ENCODE results near the gene LIPN. TPM values are rescaled to one million over a fixed set of nuclear protein-coding genes. Genes with fewer than 3 reads are reported as not detected.

Gene LIPN
- total RNA-seq, 1 experiment from 2014 or later, result not detected

DNA sequence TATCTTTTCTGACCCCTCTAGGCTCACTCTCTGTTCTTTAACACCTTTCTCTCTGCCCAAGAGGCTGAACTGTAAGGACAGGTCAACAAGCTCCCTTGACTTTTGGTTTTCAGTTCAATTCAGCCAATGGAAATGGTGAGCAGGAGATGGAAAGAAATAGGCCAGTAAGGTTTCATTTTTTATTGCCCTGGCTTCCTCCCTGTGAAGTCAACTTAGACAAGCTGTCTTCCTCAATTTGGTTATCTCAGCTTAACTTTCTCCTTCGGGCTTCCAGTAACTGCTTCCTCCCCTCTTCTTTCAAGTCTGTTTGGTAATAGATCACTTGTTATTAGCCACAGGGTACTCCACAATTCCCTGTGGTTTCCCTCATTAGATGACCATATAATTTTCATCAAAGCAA lies 34.0 kb upstream of the LIPN start:
- H3K4me2 ChIP-seq (ENCODE audit: insufficient read depth, insufficient read length, low read length), result no peak overlapping the region
- no peak overlapping the region for H4K8ac ChIP-seq (replicated peaks; ENCODE audit: insufficient read length, low read depth, low read length)
- Mint-ChIP-seq H3K27ac (no peak overlapping the region), H3K27me3 (ENCODE audit: low read depth) (peaks cover 32% of the 10 kb centered on the region), H3K9me3 (no peaks in the 10 kb centered on the region), H3K4me1 (no peaks in the 10 kb centered on the region), H3K36me3 (ENCODE audit: insufficient read depth in 1 of 3, low read depth in 3 of 3) (no peaks in the 10 kb centered on the region), H3K4me3 (no peak overlapping the region)
- H2BK12ac ChIP-seq (ENCODE audit: insufficient read length, low read depth, low read length), result no peak overlapping the region
- no peaks in the 10 kb centered on the region for H3K79me2 ChIP-seq (ENCODE audit: insufficient read depth, low read length)
- DNase-seq, result no peak
- H3K9me3 ChIP-seq (ENCODE audit: control insufficient read depth, low read depth, low read length), result no peaks in the 10 kb centered on the region
- no peak overlapping the region for H3K14ac ChIP-seq (ENCODE audit: insufficient read depth, low read length)
- H3K79me1 ChIP-seq (ENCODE audit: insufficient read depth, low read depth, low read length, poor library complexity, severe bottlenecking), result no peaks in the 10 kb centered on the region
- no peak overlapping the region for H3K18ac ChIP-seq (ENCODE audit: insufficient read length, low read depth, low read length)
- H3K4ac ChIP-seq (ENCODE audit: low read depth, low read length), result no peak overlapping the region
- H3K23me2 ChIP-seq (ENCODE audit: insufficient read length, low read depth, low read length, poor library complexity, severe bottlenecking), result no peaks in the 10 kb centered on the region
- no peak overlapping the region for H3T11ph ChIP-seq (ENCODE audit: low read length)
- no CpG with 5 or more reads among the region's 1 CpG for WGBS (ENCODE audit: extremely low coverage, insufficient read length, low lambda C conversion rate)
- no peak overlapping the region for H3K56ac ChIP-seq (ENCODE audit: insufficient read length, low read depth, low read length)
- H3K23ac ChIP-seq (ENCODE audit: insufficient read length, low read depth, low read length), result no peak overlapping the region
- no peaks in the 10 kb centered on the region for H4K20me1 ChIP-seq (ENCODE audit: control insufficient read depth, insufficient read depth, insufficient read length)
- TF ChIP-seq, protein P1, sequence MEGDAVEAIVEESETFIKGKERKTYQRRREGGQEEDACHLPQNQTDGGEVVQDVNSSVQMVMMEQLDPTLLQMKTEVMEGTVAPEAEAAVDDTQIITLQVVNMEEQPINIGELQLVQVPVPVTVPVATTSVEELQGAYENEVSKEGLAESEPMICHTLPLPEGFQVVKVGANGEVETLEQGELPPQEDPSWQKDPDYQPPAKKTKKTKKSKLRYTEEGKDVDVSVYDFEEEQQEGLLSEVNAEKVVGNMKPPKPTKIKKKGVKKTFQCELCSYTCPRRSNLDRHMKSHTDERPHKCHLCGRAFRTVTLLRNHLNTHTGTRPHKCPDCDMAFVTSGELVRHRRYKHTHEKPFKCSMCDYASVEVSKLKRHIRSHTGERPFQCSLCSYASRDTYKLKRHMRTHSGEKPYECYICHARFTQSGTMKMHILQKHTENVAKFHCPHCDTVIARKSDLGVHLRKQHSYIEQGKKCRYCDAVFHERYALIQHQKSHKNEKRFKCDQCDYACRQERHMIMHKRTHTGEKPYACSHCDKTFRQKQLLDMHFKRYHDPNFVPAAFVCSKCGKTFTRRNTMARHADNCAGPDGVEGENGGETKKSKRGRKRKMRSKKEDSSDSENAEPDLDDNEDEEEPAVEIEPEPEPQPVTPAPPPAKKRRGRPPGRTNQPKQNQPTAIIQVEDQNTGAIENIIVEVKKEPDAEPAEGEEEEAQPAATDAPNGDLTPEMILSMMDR (conservative IDR thresholded peaks at IDR 0.05), result no peak
- H3K27ac ChIP-seq (ENCODE audit: insufficient read length, low read depth, low read length), result no peak overlapping the region
- no peak overlapping the region for H3K9ac ChIP-seq (ENCODE audit: extremely low read depth, insufficient read length, low read length)
- H2AK5ac ChIP-seq (ENCODE audit: insufficient read length, low read length), result no peak overlapping the region
- H2BK5ac ChIP-seq (ENCODE audit: insufficient read length, low read length), result no peak overlapping the region
- H2BK20ac ChIP-seq (ENCODE audit: low read depth, low read length, poor library complexity, severe bottlenecking), result no peak overlapping the region
- no peak overlapping the region for H2BK15ac ChIP-seq (ENCODE audit: low read depth, low read length)
- no peaks in the 10 kb centered on the region for H3K4me1 ChIP-seq (ENCODE audit: insufficient read depth, low read length)
- no peak overlapping the region for H2BK120ac ChIP-seq (ENCODE audit: low read depth, low read length, poor library complexity, severe bottlenecking)
- no peak overlapping the region for H2AFZ ChIP-seq (ENCODE audit: low read length)
- no peak overlapping the region for H4K91ac ChIP-seq (ENCODE audit: insufficient read length, low read depth, low read length)
- no peaks in the 10 kb centered on the region for H3K27me3 ChIP-seq (ENCODE audit: insufficient read depth, low read length)
- H4K5ac ChIP-seq (ENCODE audit: insufficient read length, low read depth, low read length), result no peak overlapping the region
